ENCODE measurements around the gene HMGXB3.
"Not testable (repeated sequence)": the region's sequence is repeated elsewhere in the genome, so short reads cannot be mapped to it uniquely, and the experiment has no call there.

HMGXB3 gene

GRCh38 chr5:150045549-150045948, 45.0 kb downstream of the HMGXB3 start:
- no peaks in the 10 kb centered on the region for H3K9me3 ChIP-seq (ENCODE audit: insufficient read depth, low read length)
- H3K9ac ChIP-seq (ENCODE audit: insufficient read length, low read depth): no peak overlapping the region
- DNase-seq (ENCODE audit: low read depth, low spot score): no peak
- no peak overlapping the region for H3K4me3 ChIP-seq (ENCODE audit: insufficient read length, low read depth)
- peaks cover 2% of the 10 kb centered on the region for H3K4me1 ChIP-seq (ENCODE audit: insufficient read depth, insufficient read length)
- H3K27me3 ChIP-seq (ENCODE audit: insufficient read depth, insufficient read length): no peaks in the 10 kb centered on the region
- no peak for TF ChIP-seq YY1 (IDR thresholded peaks at IDR 0.05; ENCODE audit: insufficient read depth, insufficient read length)
- no peak for TF ChIP-seq SUZ12 (IDR thresholded peaks at IDR 0.05; ENCODE audit: extremely low read depth, insufficient read depth, insufficient read length)
- no peak for TF ChIP-seq ZNF274 (IDR thresholded peaks at IDR 0.05; ENCODE audit: low read depth, low read length)
- peaks cover 90% of the 10 kb centered on the region for H3K36me3 ChIP-seq (ENCODE audit: insufficient read depth, insufficient read length, low read length)

- H3K9ac ChIP-seq (ENCODE audit: insufficient read length, low read depth): no peak overlapping the region
- no peaks in the 10 kb centered on the region for H3K9me3 ChIP-seq (ENCODE audit: insufficient read depth, low read length)
- TF ChIP-seq ZNF274 (IDR thresholded peaks at IDR 0.05; ENCODE audit: low read depth, low read length) (no peak), YY1 (IDR thresholded peaks at IDR 0.05; ENCODE audit: insufficient read depth, insufficient read length) (no peak), SUZ12 (IDR thresholded peaks at IDR 0.05; ENCODE audit: extremely low read depth, insufficient read depth, insufficient read length) (no peak)
- H3K4me1 ChIP-seq (ENCODE audit: insufficient read depth, insufficient read length): peaks cover 2% of the 10 kb centered on the region
- no peaks in the 10 kb centered on the region for H3K27me3 ChIP-seq (ENCODE audit: insufficient read depth, insufficient read length)
- H3K36me3 ChIP-seq (ENCODE audit: insufficient read depth, insufficient read length, low read length): peaks cover 90% of the 10 kb centered on the region
- H3K4me3 ChIP-seq (ENCODE audit: insufficient read length, low read depth): no peak overlapping the region
- no peak for DNase-seq (ENCODE audit: low read depth, low spot score)
Measured at GRCh38 chr5:150046031-150046430, 45.5 kb downstream of the HMGXB3 start.

GRCh38 chr5:150050172-150050811, 49.8 kb downstream of the HMGXB3 start:
- DNase-seq (ENCODE audit: low read depth, low spot score); H3K9ac ChIP-seq (ENCODE audit: insufficient read length, low read depth); H3K4me1 ChIP-seq (ENCODE audit: insufficient read depth, insufficient read length); H3K4me3 ChIP-seq (ENCODE audit: insufficient read length, low read depth); H3K27me3 ChIP-seq (ENCODE audit: insufficient read depth, insufficient read length); H3K9me3 ChIP-seq (ENCODE audit: insufficient read depth, low read length): not testable (repeated sequence)
- peaks cover 95% of the 10 kb centered on the region for H3K36me3 ChIP-seq (ENCODE audit: insufficient read depth, insufficient read length, low read length)

GRCh38 chr5:150051657-150052195, 51.2 kb downstream of the HMGXB3 start:
- no peak overlapping the region for H3K9ac ChIP-seq (ENCODE audit: insufficient read length, low read depth)
- no peak overlapping the region for H3K4me3 ChIP-seq (ENCODE audit: insufficient read length, low read depth)
- H3K27me3 ChIP-seq (ENCODE audit: insufficient read depth, insufficient read length): no peaks in the 10 kb centered on the region
- no peak for DNase-seq (ENCODE audit: low read depth, low spot score)
- no peaks in the 10 kb centered on the region for H3K9me3 ChIP-seq (ENCODE audit: insufficient read depth, low read length)
- peaks cover 95% of the 10 kb centered on the region for H3K36me3 ChIP-seq (ENCODE audit: insufficient read depth, insufficient read length, low read length)
- no peaks in the 10 kb centered on the region for H3K4me1 ChIP-seq (ENCODE audit: insufficient read depth, insufficient read length)
- TF ChIP-seq ZNF274 (IDR thresholded peaks at IDR 0.05; ENCODE audit: low read depth, low read length) (no peak), SUZ12 (IDR thresholded peaks at IDR 0.05; ENCODE audit: extremely low read depth, insufficient read depth, insufficient read length) (no peak), YY1 (IDR thresholded peaks at IDR 0.05; ENCODE audit: insufficient read depth, insufficient read length) (no peak)

GRCh38 chr5:150052226-150052955, 51.9 kb downstream of the HMGXB3 start:
- TF ChIP-seq ZNF274 (IDR thresholded peaks at IDR 0.05; ENCODE audit: low read depth, low read length): no peak
- TF ChIP-seq YY1 (IDR thresholded peaks at IDR 0.05; ENCODE audit: insufficient read depth, insufficient read length): no peak
- TF ChIP-seq SUZ12 (IDR thresholded peaks at IDR 0.05; ENCODE audit: extremely low read depth, insufficient read depth, insufficient read length): no peak
- H3K9ac ChIP-seq (ENCODE audit: insufficient read length, low read depth): no peak overlapping the region
- DNase-seq (ENCODE audit: low read depth, low spot score): no peak
- H3K4me1 ChIP-seq (ENCODE audit: insufficient read depth, insufficient read length): no peaks in the 10 kb centered on the region
- no peaks in the 10 kb centered on the region for H3K27me3 ChIP-seq (ENCODE audit: insufficient read depth, insufficient read length)
- H3K36me3 ChIP-seq (ENCODE audit: insufficient read depth, insufficient read length, low read length): peaks cover 88% of the 10 kb centered on the region
- no peaks in the 10 kb centered on the region for H3K9me3 ChIP-seq (ENCODE audit: insufficient read depth, low read length)
- no peak overlapping the region for H3K4me3 ChIP-seq (ENCODE audit: insufficient read length, low read depth)

GRCh38 chr5:150052956-150053712, 52.6 kb downstream of the HMGXB3 start:
- Histone ChIP-seq H3K36me3 (ENCODE audit: insufficient read depth, insufficient read length, low read length) (peaks cover 81% of the 10 kb centered on the region), H3K9ac (ENCODE audit: insufficient read length, low read depth) (no peak overlapping the region), H3K4me1 (ENCODE audit: insufficient read depth, insufficient read length) (no peaks in the 10 kb centered on the region), H3K9me3 (ENCODE audit: insufficient read depth, low read length) (no peaks in the 10 kb centered on the region), H3K27me3 (ENCODE audit: insufficient read depth, insufficient read length) (no peaks in the 10 kb centered on the region), H3K4me3 (ENCODE audit: insufficient read length, low read depth) (no peak overlapping the region)
- no peak for DNase-seq (ENCODE audit: low read depth, low spot score)
- TF ChIP-seq YY1 (IDR thresholded peaks at IDR 0.05; ENCODE audit: insufficient read depth, insufficient read length) (no peak), ZNF274 (IDR thresholded peaks at IDR 0.05; ENCODE audit: low read depth, low read length) (no peak), SUZ12 (IDR thresholded peaks at IDR 0.05; ENCODE audit: extremely low read depth, insufficient read depth, insufficient read length) (no peak)

All from NT2/D1 (cell line).